Measurements from ENCODE around the gene GPR156.

Gene GPR156

GRCh38 chr3:120163816-120164215 is 121.2 kb downstream of the GPR156 start:
- TF ChIP-seq CTCF (IDR thresholded peaks at IDR 0.05; ENCODE audit: low read depth, low read length): no peak
- no peak overlapping the region for H3K4me3 ChIP-seq (ENCODE audit: low read depth, low read length)

GRCh38 chr3:120163026-120163425 is 122.0 kb downstream of the GPR156 start:
- TF ChIP-seq CTCF (IDR thresholded peaks at IDR 0.05; ENCODE audit: low read depth, low read length): no peak
- H3K4me3 ChIP-seq (ENCODE audit: low read depth, low read length): no peak overlapping the region

- H3K4me3 ChIP-seq (ENCODE audit: low read depth, low read length): no peak overlapping the region
- no peak for TF ChIP-seq CTCF (IDR thresholded peaks at IDR 0.05; ENCODE audit: low read depth, low read length)
Observed at GRCh38 chr3:120162400-120162799, 122.6 kb downstream of the GPR156 start.

GRCh38 chr3:120161902-120162301 is 123.1 kb downstream of the GPR156 start:
- no peak overlapping the region for H3K4me3 ChIP-seq (ENCODE audit: low read depth, low read length)
- TF ChIP-seq CTCF (IDR thresholded peaks at IDR 0.05; ENCODE audit: low read depth, low read length): no peak

GRCh38 chr3:120160050-120160449 is 125.0 kb downstream of the GPR156 start:
- no peak for TF ChIP-seq CTCF (IDR thresholded peaks at IDR 0.05; ENCODE audit: low read depth, low read length)
- H3K4me3 ChIP-seq (ENCODE audit: low read depth, low read length): no peak overlapping the region

GRCh38 chr3:120157681-120158080 is 127.3 kb downstream of the GPR156 start:
- H3K4me3 ChIP-seq (ENCODE audit: low read depth, low read length): no peak overlapping the region
- TF ChIP-seq CTCF (IDR thresholded peaks at IDR 0.05; ENCODE audit: low read depth, low read length): no peak

- TF ChIP-seq CTCF (IDR thresholded peaks at IDR 0.05; ENCODE audit: low read depth, low read length): no peak
- no peak overlapping the region for H3K4me3 ChIP-seq (ENCODE audit: low read depth, low read length)
Observed at GRCh38 chr3:120157113-120157512, 127.9 kb downstream of the GPR156 start.
